Breast epithelium (tissue), 4 donors: Measurements from ENCODE around the gene FMN1. TPM values are rescaled to one million over a fixed set of nuclear protein-coding genes. Genes with fewer than 3 reads are reported as not detected.

Experiments
- DNase-seq, 2 donors: peaks; one replicate each; pipeline ENCODE4 v3.0.0-alpha.2; 2019; ENCODE audit warnings: low spot score in 2 of 2
- H3K27ac ChIP-seq, 2 donors: fragments of 200-600 bp; sonication (generic) in 1 of 2; one replicate each; pipeline ENCODE4 v1.5.1; 2016 to 2019; ENCODE audit warnings: mild to moderate bottlenecking in 1 of 2
- H3K27me3 ChIP-seq, 2 donors: fragments of 200-600 bp; sonication (generic) in 1 of 2; one replicate each; pipeline versions ENCODE4 v1.5.1 to v1.6.0; 2017 to 2019; ENCODE audit warnings: control low read depth in 1 of 2, mild to moderate bottlenecking in 1 of 2
- H3K36me3 ChIP-seq: fragments of 200-600 bp; one replicate; pipeline ENCODE4 v1.5.1; 2019
- H3K4me1 ChIP-seq, 2 donors: fragments of 200-600 bp; sonication (generic); one replicate each; pipeline ENCODE4 v1.5.1; 2016 to 2019; ENCODE audit warnings: control low read depth in 1 of 2
- H3K4me3 ChIP-seq, 3 donors: fragments of 200-600 bp; sonication (generic); 1 replicate in 2 of 3; 2 replicates in 1 of 3; pipeline ENCODE4 v1.5.1; 2016 to 2019; ENCODE audit warnings: mild to moderate bottlenecking in 3 of 3, moderate library complexity in 2 of 3
- H3K9me3 ChIP-seq, 2 donors: fragments of 200-600 bp; sonication (generic) in 1 of 2; one replicate each; pipeline ENCODE4 v1.5.1; 2016 to 2019; ENCODE audit warnings: control low read depth in 1 of 2
- CTCF ChIP-seq, 3 donors: fragments of 450-650 bp; IDR thresholded peaks; one replicate each; pipeline ENCODE4 v1.5.1; 2016 to 2017; ENCODE audit warnings: antibody characterized with exemption in 3 of 3, mild to moderate bottlenecking in 3 of 3, moderate library complexity in 3 of 3
- POLR2A ChIP-seq: fragments of 450-650 bp; IDR thresholded peaks from one replicate; pipeline ENCODE4 v1.6.1; 2016; ENCODE audit warnings: antibody characterized with exemption, mild to moderate bottlenecking, moderate library complexity
- POLR2AphosphoS5 ChIP-seq, 3 donors: sonication (generic); formaldehyde crosslinking; IDR thresholded peaks; one replicate each; pipeline ENCODE4 v1.6.1; 2017; ENCODE audit warnings: antibody characterized with exemption in 3 of 3
- intact Hi-C: fragments of 100-400 bp; cut with DNase I; formaldehyde crosslinking; loops from one replicate; pipeline ENCODE4 v1.15.1; 2023; ENCODE audit warnings: low total_unique reads
- total RNA-seq, 3 donors: library from RNA; depleted of rRNA; stranded (reverse); fragments of >200 nt; gene quantifications; one replicate each; pipeline ENCODE4 v1.1.0, GENCODE V29; 2016

The FMN1 gene
- total RNA-seq, 3 donors from 2014 or later = 33.1 to 56.8 (median 50.7) TPM

- no peaks in the 10 kb centered on the region for H3K27me3 ChIP-seq
- H3K9me3 ChIP-seq = no peaks in the 10 kb centered on the region
- H3K36me3 ChIP-seq = no peaks in the 10 kb centered on the region
- intact Hi-C loops = no loop called here
- H3K27ac ChIP-seq = peak overlapping the region; percentile 74
- no peak for DNase-seq
- H3K4me1 ChIP-seq = no peaks in the 10 kb centered on the region
- H3K4me3 ChIP-seq = peak overlapping the region; percentile 13 to 25 (median 20)
- TF ChIP-seq CTCF (IDR thresholded peaks at IDR 0.05) = no peak
- TF ChIP-seq POLR2AphosphoS5 (IDR thresholded peaks at IDR 0.05) = no peak
- no peak for TF ChIP-seq POLR2A
These were observed 41.0 kb downstream of the FMN1 start for GRCh38 chr15:33153548-33153947.

DNA sequence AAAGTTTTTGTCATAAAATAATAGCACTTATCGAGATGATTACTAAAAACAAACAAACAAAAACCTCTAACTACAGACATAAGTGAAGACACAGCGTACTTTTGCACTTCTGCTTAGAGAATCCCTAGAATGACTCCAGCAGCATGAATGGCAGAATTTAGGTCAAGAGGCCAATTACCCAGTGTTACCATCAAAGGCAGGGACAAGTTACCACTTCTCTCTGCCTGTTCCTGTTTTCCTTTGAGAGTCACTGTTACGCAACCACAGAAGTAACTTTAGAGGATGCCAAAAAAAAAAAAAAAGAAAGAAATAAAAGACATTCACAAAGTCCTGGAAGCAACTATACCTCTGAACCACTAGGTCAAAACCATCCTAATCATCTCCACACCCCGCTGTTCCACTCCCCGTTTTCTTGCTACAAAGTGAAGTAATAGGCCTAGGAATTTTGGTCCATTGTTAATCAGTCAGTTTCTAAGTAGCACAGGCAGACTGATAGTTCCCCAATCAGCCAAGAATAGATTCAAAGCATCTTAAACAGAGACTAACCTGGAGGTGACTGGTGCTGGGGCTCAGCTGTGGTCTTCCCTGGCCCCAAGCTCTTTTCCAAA lies 41.9 kb downstream of the FMN1 start:
- no peaks in the 10 kb centered on the region for H3K9me3 ChIP-seq
- TF ChIP-seq POLR2AphosphoS5 (IDR thresholded peaks at IDR 0.05) = no peak
- DNase-seq = no peak
- no peaks in the 10 kb centered on the region for H3K4me1 ChIP-seq
- peak overlapping the region; percentile 74 for H3K27ac ChIP-seq
- intact Hi-C loops = no loop called here
- H3K27me3 ChIP-seq = no peaks in the 10 kb centered on the region
- H3K4me3 ChIP-seq = peak overlapping the region; percentile 13 to 25 (median 20)
- no peaks in the 10 kb centered on the region for H3K36me3 ChIP-seq

GRCh38 chr15:33150971-33151370 lies 43.5 kb downstream of the FMN1 start:
- no peaks in the 10 kb centered on the region for H3K9me3 ChIP-seq
- H3K4me1 ChIP-seq = no peaks in the 10 kb centered on the region
- H3K4me3 ChIP-seq = peak overlapping the region in 1 of 3 donors; percentile 26
- no peaks in the 10 kb centered on the region for H3K36me3 ChIP-seq
- no peak overlapping the region for H3K27ac ChIP-seq
- TF ChIP-seq POLR2AphosphoS5 (IDR thresholded peaks at IDR 0.05) (no peak), POLR2A (no peak), CTCF (IDR thresholded peaks at IDR 0.05) (no peak)
- no peaks in the 10 kb centered on the region for H3K27me3 ChIP-seq
- intact Hi-C loops = no loop called here
- DNase-seq = no peak

DNA sequence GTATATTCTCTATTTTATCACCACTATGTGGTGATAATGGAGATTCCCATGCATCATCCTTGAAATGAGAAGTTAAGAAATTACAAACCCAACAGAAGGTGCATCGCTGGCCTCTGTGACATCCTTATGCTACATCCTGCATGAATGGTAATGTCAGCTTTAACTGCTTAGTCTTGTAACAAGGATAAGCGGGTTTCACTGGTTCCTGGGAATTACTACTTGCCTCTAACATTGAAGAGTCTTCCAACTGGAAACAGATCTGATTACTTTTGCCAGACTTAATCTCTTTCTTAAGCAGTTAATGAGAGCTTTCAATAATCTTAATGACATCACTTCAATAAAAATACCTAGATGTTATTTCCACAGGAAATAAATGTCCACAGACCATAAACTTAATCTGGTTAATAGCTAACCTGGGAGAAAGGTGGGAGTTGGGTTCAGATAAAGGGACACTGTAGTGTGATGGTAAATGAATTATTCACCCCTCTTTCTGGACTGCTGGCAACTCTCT lies 44.0 kb downstream of the FMN1 start:
- intact Hi-C loops = no loop called here
- Histone ChIP-seq H3K9me3 (no peaks in the 10 kb centered on the region), H3K27me3 (no peaks in the 10 kb centered on the region), H3K36me3 (no peaks in the 10 kb centered on the region), H3K4me3 (no peak overlapping the region), H3K4me1 (no peaks in the 10 kb centered on the region), H3K27ac (no peak overlapping the region)
- no peak for DNase-seq
- TF ChIP-seq CTCF (IDR thresholded peaks at IDR 0.05) (no peak), POLR2AphosphoS5 (IDR thresholded peaks at IDR 0.05) (no peak), POLR2A (no peak)

DNA sequence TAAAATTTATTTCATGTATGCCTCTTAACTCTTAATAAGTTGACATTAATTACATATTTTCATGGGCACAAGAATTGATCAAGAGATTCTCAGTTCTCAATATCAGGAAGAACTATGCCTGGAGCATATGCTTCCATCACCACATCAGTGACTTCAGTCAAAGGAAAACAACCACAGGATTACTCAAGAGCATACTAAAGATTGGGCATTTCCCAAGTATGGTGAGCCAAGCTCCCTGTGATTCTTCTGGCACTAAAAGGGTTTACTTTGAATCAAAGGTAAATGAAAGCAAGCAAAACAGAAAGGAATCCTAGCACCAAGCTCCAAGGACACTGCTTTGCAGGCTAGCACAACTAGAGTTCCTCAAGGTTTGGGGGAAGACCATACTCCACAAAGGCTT lies 44.6 kb downstream of the FMN1 start:
- TF ChIP-seq POLR2A = no peak
- no peak for TF ChIP-seq CTCF (IDR thresholded peaks at IDR 0.05)
- no peak for TF ChIP-seq POLR2AphosphoS5 (IDR thresholded peaks at IDR 0.05)
- H3K9me3 ChIP-seq = no peaks in the 10 kb centered on the region

More for the DNA sequence above, 44.6 kb downstream of the FMN1 start:
- H3K27me3 ChIP-seq = no peaks in the 10 kb centered on the region
- H3K36me3 ChIP-seq = no peaks in the 10 kb centered on the region
- no peak for DNase-seq
- H3K4me1 ChIP-seq = no peaks in the 10 kb centered on the region
- H3K27ac ChIP-seq = no peak overlapping the region
- intact Hi-C loops = no loop called here
- H3K4me3 ChIP-seq = no peak overlapping the region
